Measurements from ENCODE around the gene MYF5.

MYF5 gene

GRCh38 chr12:80690513-80690912 is 26.2 kb upstream of the MYF5 start:
- DNase-seq = no peak
- Histone ChIP-seq H3K27me3 (replicated peaks; ENCODE audit: control insufficient read depth, insufficient read depth, low read length, poor library complexity, severe bottlenecking) (no peaks in the 10 kb centered on the region), H3K9me3 (ENCODE audit: control insufficient read depth, low read length) (no peaks in the 10 kb centered on the region), H3K36me3 (ENCODE audit: control insufficient read depth, insufficient read depth, low read length) (no peaks in the 10 kb centered on the region), H3K4me3 (ENCODE audit: insufficient read depth, low read depth, low read length, poor library complexity, severe bottlenecking) (no peak overlapping the region), H3K27ac (ENCODE audit: insufficient read depth, low read length, poor library complexity, severe bottlenecking) (no peak overlapping the region), H3K4me1 (ENCODE audit: control insufficient read depth, insufficient read depth, low read length, poor library complexity, severe bottlenecking) (no peaks in the 10 kb centered on the region)

GRCh38 chr12:80692114-80692513 is 24.6 kb upstream of the MYF5 start:
- Histone ChIP-seq H3K36me3 (ENCODE audit: control insufficient read depth, insufficient read depth, low read length) (no peaks in the 10 kb centered on the region), H3K4me3 (ENCODE audit: insufficient read depth, low read depth, low read length, poor library complexity, severe bottlenecking) (no peak overlapping the region), H3K9me3 (ENCODE audit: control insufficient read depth, low read length) (no peaks in the 10 kb centered on the region), H3K27me3 (replicated peaks; ENCODE audit: control insufficient read depth, insufficient read depth, low read length, poor library complexity, severe bottlenecking) (no peaks in the 10 kb centered on the region), H3K4me1 (ENCODE audit: control insufficient read depth, insufficient read depth, low read length, poor library complexity, severe bottlenecking) (no peaks in the 10 kb centered on the region), H3K27ac (ENCODE audit: insufficient read depth, low read length, poor library complexity, severe bottlenecking) (no peak overlapping the region)
- no peak for DNase-seq

GRCh38 chr12:80697270-80697887 is 19.3 kb upstream of the MYF5 start:
- no peaks in the 10 kb centered on the region for H3K9me3 ChIP-seq (ENCODE audit: control insufficient read depth, low read length)
- H3K27ac ChIP-seq (ENCODE audit: insufficient read depth, low read length, poor library complexity, severe bottlenecking) = no peak overlapping the region
- no peak for DNase-seq
- H3K4me3 ChIP-seq (ENCODE audit: insufficient read depth, low read depth, low read length, poor library complexity, severe bottlenecking) = no peak overlapping the region
- no peaks in the 10 kb centered on the region for H3K27me3 ChIP-seq (replicated peaks; ENCODE audit: control insufficient read depth, insufficient read depth, low read length, poor library complexity, severe bottlenecking)
- no peaks in the 10 kb centered on the region for H3K4me1 ChIP-seq (ENCODE audit: control insufficient read depth, insufficient read depth, low read length, poor library complexity, severe bottlenecking)
- H3K36me3 ChIP-seq (ENCODE audit: control insufficient read depth, insufficient read depth, low read length) = no peaks in the 10 kb centered on the region

- Histone ChIP-seq H3K9me3 (ENCODE audit: control insufficient read depth, low read length) (no peaks in the 10 kb centered on the region), H3K4me1 (ENCODE audit: control insufficient read depth, insufficient read depth, low read length, poor library complexity, severe bottlenecking) (no peaks in the 10 kb centered on the region), H3K27ac (ENCODE audit: insufficient read depth, low read length, poor library complexity, severe bottlenecking) (no peak overlapping the region), H3K36me3 (ENCODE audit: control insufficient read depth, insufficient read depth, low read length) (no peaks in the 10 kb centered on the region), H3K4me3 (ENCODE audit: insufficient read depth, low read depth, low read length, poor library complexity, severe bottlenecking) (no peak overlapping the region), H3K27me3 (replicated peaks; ENCODE audit: control insufficient read depth, insufficient read depth, low read length, poor library complexity, severe bottlenecking) (no peaks in the 10 kb centered on the region)
- DNase-seq = no peak
Measured at GRCh38 chr12:80698256-80698655, 18.5 kb upstream of the MYF5 start.

GRCh38 chr12:80698847-80699542 is 17.7 kb upstream of the MYF5 start:
- no peaks in the 10 kb centered on the region for H3K9me3 ChIP-seq (ENCODE audit: control insufficient read depth, low read length)
- H3K27me3 ChIP-seq (replicated peaks; ENCODE audit: control insufficient read depth, insufficient read depth, low read length, poor library complexity, severe bottlenecking) = no peaks in the 10 kb centered on the region
- no peaks in the 10 kb centered on the region for H3K36me3 ChIP-seq (ENCODE audit: control insufficient read depth, insufficient read depth, low read length)
- no peak overlapping the region for H3K27ac ChIP-seq (ENCODE audit: insufficient read depth, low read length, poor library complexity, severe bottlenecking)
- H3K4me1 ChIP-seq (ENCODE audit: control insufficient read depth, insufficient read depth, low read length, poor library complexity, severe bottlenecking) = no peaks in the 10 kb centered on the region
- H3K4me3 ChIP-seq (ENCODE audit: insufficient read depth, low read depth, low read length, poor library complexity, severe bottlenecking) = no peak overlapping the region
- DNase-seq = no peak

GRCh38 chr12:80700327-80700726 is 16.4 kb upstream of the MYF5 start:
- no peaks in the 10 kb centered on the region for H3K27me3 ChIP-seq (replicated peaks; ENCODE audit: control insufficient read depth, insufficient read depth, low read length, poor library complexity, severe bottlenecking)
- H3K27ac ChIP-seq (ENCODE audit: insufficient read depth, low read length, poor library complexity, severe bottlenecking) = no peak overlapping the region
- H3K4me3 ChIP-seq (ENCODE audit: insufficient read depth, low read depth, low read length, poor library complexity, severe bottlenecking) = no peak overlapping the region
- H3K4me1 ChIP-seq (ENCODE audit: control insufficient read depth, insufficient read depth, low read length, poor library complexity, severe bottlenecking) = no peaks in the 10 kb centered on the region
- H3K36me3 ChIP-seq (ENCODE audit: control insufficient read depth, insufficient read depth, low read length) = no peaks in the 10 kb centered on the region
- H3K9me3 ChIP-seq (ENCODE audit: control insufficient read depth, low read length) = no peaks in the 10 kb centered on the region
- no peak for DNase-seq

GRCh38 chr12:80701388-80701787 is 15.3 kb upstream of the MYF5 start:
- H3K9me3 ChIP-seq (ENCODE audit: control insufficient read depth, low read length) = no peaks in the 10 kb centered on the region
- no peak for DNase-seq
- no peaks in the 10 kb centered on the region for H3K36me3 ChIP-seq (ENCODE audit: control insufficient read depth, insufficient read depth, low read length)
- no peaks in the 10 kb centered on the region for H3K27me3 ChIP-seq (replicated peaks; ENCODE audit: control insufficient read depth, insufficient read depth, low read length, poor library complexity, severe bottlenecking)
- H3K27ac ChIP-seq (ENCODE audit: insufficient read depth, low read length, poor library complexity, severe bottlenecking) = no peak overlapping the region
- no peaks in the 10 kb centered on the region for H3K4me1 ChIP-seq (ENCODE audit: control insufficient read depth, insufficient read depth, low read length, poor library complexity, severe bottlenecking)
- no peak overlapping the region for H3K4me3 ChIP-seq (ENCODE audit: insufficient read depth, low read depth, low read length, poor library complexity, severe bottlenecking)

- Histone ChIP-seq H3K27me3 (replicated peaks; ENCODE audit: control insufficient read depth, insufficient read depth, low read length, poor library complexity, severe bottlenecking) (no peaks in the 10 kb centered on the region), H3K9me3 (ENCODE audit: control insufficient read depth, low read length) (no peaks in the 10 kb centered on the region), H3K36me3 (ENCODE audit: control insufficient read depth, insufficient read depth, low read length) (no peaks in the 10 kb centered on the region), H3K4me1 (ENCODE audit: control insufficient read depth, insufficient read depth, low read length, poor library complexity, severe bottlenecking) (no peaks in the 10 kb centered on the region), H3K4me3 (ENCODE audit: insufficient read depth, low read depth, low read length, poor library complexity, severe bottlenecking) (no peak overlapping the region), H3K27ac (ENCODE audit: insufficient read depth, low read length, poor library complexity, severe bottlenecking) (no peak overlapping the region)
- DNase-seq = no peak
Measured at GRCh38 chr12:80702889-80703805, 13.6 kb upstream of the MYF5 start.

GRCh38 chr12:80704420-80704819 is 12.3 kb upstream of the MYF5 start:
- Histone ChIP-seq H3K4me3 (ENCODE audit: insufficient read depth, low read depth, low read length, poor library complexity, severe bottlenecking) (no peak overlapping the region), H3K4me1 (ENCODE audit: control insufficient read depth, insufficient read depth, low read length, poor library complexity, severe bottlenecking) (no peaks in the 10 kb centered on the region), H3K27me3 (replicated peaks; ENCODE audit: control insufficient read depth, insufficient read depth, low read length, poor library complexity, severe bottlenecking) (no peaks in the 10 kb centered on the region)

More at GRCh38 chr12:80704420-80704819, 12.3 kb upstream of the MYF5 start:
- no peaks in the 10 kb centered on the region for H3K36me3 ChIP-seq (ENCODE audit: control insufficient read depth, insufficient read depth, low read length)
- H3K27ac ChIP-seq (ENCODE audit: insufficient read depth, low read length, poor library complexity, severe bottlenecking) = no peak overlapping the region
- no peaks in the 10 kb centered on the region for H3K9me3 ChIP-seq (ENCODE audit: control insufficient read depth, low read length)
- no peak for DNase-seq

All from effector memory CD4-positive, alpha-beta T cell (primary cell).